OCI-LY1 (cell line): ENCODE data around the gene NAGLU.

ENCODE experiments used
- H2AFZ ChIP-seq: fragments of 200-600 bp; sonication (generic), shearing (Covaris generic); 2 replicates; pipeline ENCODE4 v1.6.0; 2014; ENCODE audit warnings: antibody characterized with exemption, mild to moderate bottlenecking, low read length
- H3F3A ChIP-seq: fragments of 200-600 bp; sonication (generic), shearing (Covaris generic); 2 replicates; pipeline ENCODE4 v1.6.0; 2014; ENCODE audit warnings: mild to moderate bottlenecking, antibody characterized with exemption, low read length, moderate library complexity; ENCODE audit not compliant: insufficient read depth
- H3K27ac ChIP-seq: fragments of 200-600 bp; sonication (generic); 2 replicates; pipeline ENCODE4 v1.5.1; 2014; ENCODE audit warnings: low read length, mixed run types, mild to moderate bottlenecking, low read depth; ENCODE audit not compliant: poor library complexity, severe bottlenecking
- H3K27me3 ChIP-seq: fragments of 200-600 bp; sonication (generic); 2 replicates; pipeline ENCODE4 v1.6.0; 2014; ENCODE audit warnings: antibody characterized with exemption, mild to moderate bottlenecking, low read length, moderate library complexity; ENCODE audit not compliant: insufficient read depth
- H3K36me3 ChIP-seq: fragments of 200-600 bp; sonication (generic); 2 replicates; pipeline ENCODE4 v1.6.1; 2014; ENCODE audit warnings: mild to moderate bottlenecking, antibody characterized with exemption, low read length, moderate library complexity, mixed read lengths; ENCODE audit not compliant: insufficient read depth
- H3K4me1 ChIP-seq: fragments of 200-600 bp; sonication (generic); 2 replicates; pipeline ENCODE4 v1.5.1; 2014; ENCODE audit warnings: mild to moderate bottlenecking, low read length, moderate library complexity; ENCODE audit not compliant: insufficient read depth, severe bottlenecking
- H3K4me2 ChIP-seq: fragments of 200-600 bp; sonication (generic), shearing (Covaris generic); 2 replicates; pipeline ENCODE4 v1.6.1; 2014; ENCODE audit warnings: low read length
- H3K4me3 ChIP-seq: fragments of 200-600 bp; sonication (generic); 2 replicates; pipeline ENCODE4 v1.5.1; 2014; ENCODE audit warnings: low read length, low read depth, mild to moderate bottlenecking, mixed read lengths; ENCODE audit not compliant: poor library complexity, severe bottlenecking
- H3K79me2 ChIP-seq: fragments of 200-600 bp; shearing (Covaris generic); 2 replicates; pipeline ENCODE4 v1.6.1; 2016; ENCODE audit warnings: mixed run types, low read length, mixed read lengths; ENCODE audit not compliant: insufficient read depth
- H3K9ac ChIP-seq: fragments of 200-600 bp; sonication (generic), shearing (Covaris generic); 2 replicates; pipeline ENCODE4 v1.6.1; 2014; ENCODE audit warnings: mild to moderate bottlenecking, low read length, mixed read lengths
- H3K9me2 ChIP-seq: fragments of 200-600 bp; sonication (generic), shearing (Covaris generic); 2 replicates; pipeline ENCODE4 v1.6.1; 2014; ENCODE audit warnings: low read depth, mild to moderate bottlenecking, low read length, mixed read lengths
- H3K9me3 ChIP-seq: fragments of 200-600 bp; shearing (Covaris generic); 2 replicates; pipeline ENCODE4 v1.6.1; 2014; ENCODE audit warnings: low read length, mixed read lengths
- H4K20me1 ChIP-seq: fragments of 200-600 bp; sonication (generic), shearing (Covaris generic); 2 replicates; pipeline ENCODE4 v1.6.0; 2016; ENCODE audit warnings: mild to moderate bottlenecking, low read length; ENCODE audit not compliant: insufficient read depth
- CTCF ChIP-seq: fragments of 200-600 bp; sonication (generic), shearing (Covaris generic); IDR thresholded peaks from 2 replicates; pipeline ENCODE4 v1.5.1; 2017; ENCODE audit warnings: mild to moderate bottlenecking, antibody characterized with exemption, low read length, moderate library complexity, mixed read lengths
- EZH2 ChIP-seq: fragments of 200-600 bp; sonication (generic), shearing (Covaris generic); IDR thresholded peaks from 2 replicates; pipeline ENCODE4 v1.8.0; 2017; ENCODE audit warnings: borderline replicate concordance, mixed run types, mild to moderate bottlenecking, antibody characterized with exemption, low read length, moderate library complexity, mixed read lengths

NAGLU gene

GRCh38 chr17:42502926-42503325 lies 33.1 kb upstream of the NAGLU start:
- H3K9ac ChIP-seq, result no peak overlapping the region
- peaks cover 8% of the 10 kb centered on the region for H3K4me1 ChIP-seq
- no peak overlapping the region for H2AFZ ChIP-seq
- TF ChIP-seq CTCF, result no peak
- TF ChIP-seq EZH2, result no peak
- H3K4me2 ChIP-seq, result no peak overlapping the region
- H3K36me3 ChIP-seq, result peaks cover 37% of the 10 kb centered on the region
- no peaks in the 10 kb centered on the region for H4K20me1 ChIP-seq
- H3K27ac ChIP-seq, result no peak overlapping the region
- no peaks in the 10 kb centered on the region for H3K79me2 ChIP-seq
- no peaks in the 10 kb centered on the region for H3K9me2 ChIP-seq
- no peaks in the 10 kb centered on the region for H3K27me3 ChIP-seq
- no peaks in the 10 kb centered on the region for H3K9me3 ChIP-seq
- no peaks in the 10 kb centered on the region for H3F3A ChIP-seq
- no peak overlapping the region for H3K4me3 ChIP-seq

GRCh38 chr17:42507671-42508070 lies 28.4 kb upstream of the NAGLU start:
- Histone ChIP-seq H3K27me3 (no peaks in the 10 kb centered on the region), H3F3A (no peaks in the 10 kb centered on the region), H3K4me2 (no peak overlapping the region), H3K9ac (no peak overlapping the region), H3K36me3 (peaks cover 13% of the 10 kb centered on the region), H3K79me2 (no peaks in the 10 kb centered on the region), H3K4me3 (no peak overlapping the region), H2AFZ (no peak overlapping the region), H3K27ac (no peak overlapping the region), H4K20me1 (no peaks in the 10 kb centered on the region), H3K4me1 (no peaks in the 10 kb centered on the region), H3K9me2 (no peaks in the 10 kb centered on the region), H3K9me3 (no peaks in the 10 kb centered on the region)
- TF ChIP-seq EZH2 (no peak), CTCF (no peak)

GRCh38 chr17:42508426-42509165 lies 27.4 kb upstream of the NAGLU start:
- Histone ChIP-seq H3K27me3 (no peaks in the 10 kb centered on the region), H3K27ac (no peak overlapping the region), H2AFZ (no peak overlapping the region), H4K20me1 (no peaks in the 10 kb centered on the region), H3K4me3 (no peak overlapping the region), H3K4me1 (no peaks in the 10 kb centered on the region), H3K9me3 (no peaks in the 10 kb centered on the region), H3K9ac (no peak overlapping the region), H3K36me3 (peaks cover 5% of the 10 kb centered on the region; the same call in 1 of the 2 replicates), H3K4me2 (no peak overlapping the region), H3F3A (no peaks in the 10 kb centered on the region), H3K9me2 (no peaks in the 10 kb centered on the region), H3K79me2 (no peaks in the 10 kb centered on the region)
- TF ChIP-seq CTCF (no peak), EZH2 (no peak)
